ENCODE results near the gene ADAM21. TPM values are rescaled to one million over a fixed set of nuclear protein-coding genes. Genes with fewer than 3 reads are reported as not detected.
"Not testable (repeated sequence)": the region's sequence is repeated elsewhere in the genome, so short reads cannot be mapped to it uniquely, and the experiment has no call there.

Gene ADAM21
- total and polyA plus RNA-seq, 4 donors: 0.09 to 0.17 (median 0.14) TPM; not detected in 1

GRCh38 chr14:70473825-70474224, 21.9 kb downstream of the ADAM21 start:
- Histone ChIP-seq H3K4me1 (ENCODE audit: control insufficient read depth in 5 of 5, insufficient read depth in 5 of 5, low read length in 5 of 5) (no peaks in the 10 kb centered on the region), H3K9me3 (ENCODE audit: control insufficient read depth in 4 of 4, insufficient read depth in 3 of 4, low read length in 3 of 4) (peaks cover 0 to 4% (median 0%) of the 10 kb centered on the region in 4 donors), H3K27me3 (ENCODE audit: control insufficient read depth in 3 of 3, insufficient read depth in 3 of 3, low read length in 2 of 3) (no peaks in the 10 kb centered on the region), H3K36me3 (ENCODE audit: control insufficient read depth in 4 of 4, insufficient read depth in 4 of 4, low read length in 4 of 4) (peaks cover 0 to 5% (median 0%) of the 10 kb centered on the region in 4 donors), H3K4me3 (no peak overlapping the region), H3K9ac (ENCODE audit: insufficient read depth in 1 of 2, low read length in 2 of 2) (no peak overlapping the region), H3K27ac (ENCODE audit: low read depth in 1 of 2, low read length in 1 of 2) (no peak overlapping the region)
- TF ChIP-seq CTCF (IDR thresholded peaks at IDR 0.05; ENCODE audit: control extremely low read depth, extremely low read depth): no peak
- no peak for ATAC-seq (ENCODE audit: insufficient read depth, low FRiP score)
- DNase-seq: no peak
- WGBS, 2 donors: 84 to 90% methylated on average over 2 of the region's 2 CpGs

- not testable (repeated sequence) for H3K36me3 ChIP-seq (ENCODE audit: control insufficient read depth in 4 of 4, insufficient read depth in 4 of 4, low read length in 4 of 4); H3K9ac ChIP-seq (ENCODE audit: insufficient read depth in 1 of 2, low read length in 2 of 2); H3K27me3 ChIP-seq (ENCODE audit: control insufficient read depth in 3 of 3, insufficient read depth in 3 of 3, low read length in 2 of 3); H3K9me3 ChIP-seq (ENCODE audit: control insufficient read depth in 4 of 4, insufficient read depth in 3 of 4, low read length in 3 of 4); H3K4me1 ChIP-seq (ENCODE audit: control insufficient read depth in 5 of 5, insufficient read depth in 5 of 5, low read length in 5 of 5); DNase-seq; H3K4me3 ChIP-seq; H3K27ac ChIP-seq (ENCODE audit: low read depth in 1 of 2, low read length in 1 of 2); ATAC-seq (ENCODE audit: insufficient read depth, low FRiP score)
- WGBS, 2 donors: 88 to 92% methylated on average over 9 to 13 of the region's 13 CpGs
Observed at GRCh38 chr14:70475459-70475858, 23.5 kb downstream of the ADAM21 start.

- DNase-seq; H3K4me3 ChIP-seq; ATAC-seq (ENCODE audit: insufficient read depth, low FRiP score); H3K27me3 ChIP-seq (ENCODE audit: control insufficient read depth in 3 of 3, insufficient read depth in 3 of 3, low read length in 2 of 3); H3K4me1 ChIP-seq (ENCODE audit: control insufficient read depth in 5 of 5, insufficient read depth in 5 of 5, low read length in 5 of 5); H3K36me3 ChIP-seq (ENCODE audit: control insufficient read depth in 4 of 4, insufficient read depth in 4 of 4, low read length in 4 of 4); H3K9ac ChIP-seq (ENCODE audit: insufficient read depth in 1 of 2, low read length in 2 of 2); H3K9me3 ChIP-seq (ENCODE audit: control insufficient read depth in 4 of 4, insufficient read depth in 3 of 4, low read length in 3 of 4); H3K27ac ChIP-seq (ENCODE audit: low read depth in 1 of 2, low read length in 1 of 2): not testable (repeated sequence)
- WGBS, 2 donors: 95 to 96% methylated on average over 37 to 57 of the region's 57 CpGs
Observed at GRCh38 chr14:70477356-70478105, 25.6 kb downstream of the ADAM21 start.

- DNase-seq (no peak), ATAC-seq (ENCODE audit: insufficient read depth, low FRiP score) (no peak)
- Histone ChIP-seq H3K4me3 (no peak overlapping the region), H3K9ac (ENCODE audit: insufficient read depth in 1 of 2, low read length in 2 of 2) (no peak overlapping the region), H3K27ac (ENCODE audit: low read depth in 1 of 2, low read length in 1 of 2) (no peak overlapping the region), H3K4me1 (ENCODE audit: control insufficient read depth in 5 of 5, insufficient read depth in 5 of 5, low read length in 5 of 5) (no peaks in the 10 kb centered on the region), H3K36me3 (ENCODE audit: control insufficient read depth in 4 of 4, insufficient read depth in 4 of 4, low read length in 4 of 4) (peaks cover 0 to 9% (median 3%) of the 10 kb centered on the region in 4 donors), H3K27me3 (ENCODE audit: control insufficient read depth in 3 of 3, insufficient read depth in 3 of 3, low read length in 2 of 3) (no peaks in the 10 kb centered on the region), H3K9me3 (ENCODE audit: control insufficient read depth in 4 of 4, insufficient read depth in 3 of 4, low read length in 3 of 4) (peaks cover 0 to 28% (median 13%) of the 10 kb centered on the region in 4 donors)
- 61 to 91% methylated on average over 3 of the region's 3 CpGs for WGBS, 2 donors
- TF ChIP-seq CTCF (IDR thresholded peaks at IDR 0.05; ENCODE audit: control extremely low read depth, extremely low read depth): no peak
Observed at GRCh38 chr14:70489579-70490200, 37.7 kb downstream of the ADAM21 start.
